ENCODE data around the gene SLC35C1. TPM values are rescaled to one million over a fixed set of nuclear protein-coding genes. Genes with fewer than 3 reads are reported as not detected.

SLC35C1 gene
- total RNA-seq, result 7.0 and 7.4 TPM in 2 replicates

GRCh38 chr11:45804761-45805304, at the start of gene SLC35C1:
Gene SLC35C1 (plus strand): TSS chr11:45805149. CDS start chr11:45805802, 653 bp downstream.

GRCh38 chr11:45846974-45847910, 42.3 kb downstream of the SLC35C1 start, which contains the start of gene CRY2:
Gene CRY2 (plus strand): TSS chr11:45847475. CDS start chr11:45847491, 16 bp downstream.

Other genes with a start within 250 kb of the SLC35C1 start
- 19.0 and 43.4 TPM in 2 replicates for gene CHST1, start 139.5 kb upstream of the SLC35C1 start, total RNA-seq
- 5.8 and 11.8 TPM in 2 replicates for gene CRY2, start 42.3 kb downstream of the SLC35C1 start, total RNA-seq
- gene MAPK8IP1, start 80.5 kb downstream of the SLC35C1 start, total RNA-seq, result 3.7 and 4.5 TPM in 2 replicates
- gene FREY1, start 102.1 kb downstream of the SLC35C1 start, total RNA-seq, result 0.54 and 0.75 TPM in 2 replicates
- 33.1 and 36.0 TPM in 2 replicates for gene PEX16, start 112.7 kb downstream of the SLC35C1 start, total RNA-seq
- under 0.01 and 0.09 TPM in 2 replicates for gene LARGE2, start 117.5 kb downstream of the SLC35C1 start, total RNA-seq